A549 (cell line): ENCODE measurements around the gene UBC. TPM values are rescaled to one million over a fixed set of nuclear protein-coding genes. Genes with fewer than 3 reads are reported as not detected.

ENCODE experiments used
- ATAC-seq, 2 experiments: fragments of 200-7000 bp in 1 of 2; fragments of >200 bp in 1 of 2; cut with Nextera tagmentation in 1 of 2; cut with Tn5 transposase in 1 of 2; 3 replicates each; pipeline versions ENCODE4 v1.8.0 to v1.9.1; 2018 to 2020; ENCODE audit warnings: mild to moderate bottlenecking in 1 of 2, moderate library complexity in 1 of 2
- CTCF ChIA-PET: fragments of 300-600 bp; sonication (Branson Sonifier 250); formaldehyde crosslinking; extraction: SDS; loops from one replicate; lab custom pipeline; 2021; ENCODE audit warnings: antibody characterized with exemption, inconsistent platforms; lab: Yijun Ruan, JAX
- POLR2A ChIA-PET: fragments of 350-600 bp; formaldehyde crosslinking; extraction: SDS; loops from one replicate; lab custom pipeline; 2021; ENCODE audit warnings: antibody characterized with exemption, inconsistent platforms; lab: Yijun Ruan, JAX
- DNase-seq, 2 experiments: peaks; one replicate each; pipeline versions ENCODE4 v3.0.0 to v3.0.0-alpha.2; 2011 to 2016; ENCODE audit warnings: low read depth in 1 of 2, low spot score in 1 of 2
- FAIRE-seq: peaks from 2 replicates; lab custom pipeline; 2011; peaks lifted over from hg19 to GRCh38; lab: Jason Lieb, UNC
- H3K27ac ChIP-seq, 2 experiments: fragments of >200 bp; sonication (Bioruptor Twin); formaldehyde crosslinking; 3 replicates each; pipeline ENCODE4 v1.5.1; 2016 to 2017
- H3K4me1 ChIP-seq: fragments of >200 bp; sonication (Bioruptor Twin); formaldehyde crosslinking; 3 replicates; pipeline ENCODE4 v1.6.1; 2016
- H3K4me2 ChIP-seq: fragments of >200 bp; sonication (Bioruptor Twin); formaldehyde crosslinking; 3 replicates; pipeline ENCODE4 v1.6.1; 2016
- H3K4me3 ChIP-seq: fragments of >200 bp; sonication (Bioruptor Twin); formaldehyde crosslinking; 3 replicates; pipeline ENCODE4 v1.5.1; 2016
- H3K9me3 ChIP-seq: fragments of >200 bp; sonication (Bioruptor Twin); formaldehyde crosslinking; 3 replicates; pipeline ENCODE4 v1.6.1; 2016
- CBX2 ChIP-seq: fragments of 200-600 bp; sonication (generic); IDR thresholded peaks from 2 replicates; pipeline ENCODE4 v1.6.1; 2016; ENCODE audit warnings: low read depth, mild to moderate bottlenecking, borderline replicate concordance
- CEBPB ChIP-seq, 2 experiments: fragments of >200 bp in 1 of 2; sonication (Bioruptor Twin) in 1 of 2; formaldehyde crosslinking in 1 of 2; IDR thresholded peaks; 2 replicates each; pipeline ENCODE4 v1.6.1; 2012 to 2016
- CHD2 ChIP-seq: fragments of 150-350 bp; IDR thresholded peaks from 2 replicates; pipeline ENCODE4 v1.6.1; 2014; ENCODE audit warnings: low read length; ENCODE audit not compliant: partially characterized antibody
- CHD4 ChIP-seq: fragments of 200-600 bp; sonication (generic); IDR thresholded peaks from 2 replicates; pipeline ENCODE4 v1.6.1; 2016; ENCODE audit warnings: antibody characterized with exemption, mild to moderate bottlenecking, borderline replicate concordance
- EHF ChIP-seq: fragments of 250-450 bp; sonication (Bioruptor Pico); IDR thresholded peaks from 2 replicates; pipeline ENCODE4 v1.5.0; 2020; ENCODE audit warnings: mild to moderate bottlenecking
- EP300 ChIP-seq, 2 experiments: fragments of >200 bp; sonication (Bioruptor Twin); formaldehyde crosslinking; IDR thresholded peaks; 2 replicates in 1 of 2; 3 replicates in 1 of 2; pipeline ENCODE4 v1.6.1; 2016 to 2017
- ESRRA ChIP-seq: fragments of 150-350 bp; IDR thresholded peaks from 2 replicates; pipeline ENCODE4 v1.6.1; 2014; ENCODE audit warnings: mild to moderate bottlenecking, low read length, borderline replicate concordance
- FOXS1 ChIP-seq: fragments of 250-450 bp; sonication (Bioruptor Pico); IDR thresholded peaks from 2 replicates; pipeline ENCODE4 v1.5.0; 2020; ENCODE audit warnings: mild to moderate bottlenecking, moderate library complexity
- GATA3 ChIP-seq: IDR thresholded peaks from 2 replicates; pipeline ENCODE4 v1.6.1; 2012; ENCODE audit warnings: borderline replicate concordance
- HOXA7 ChIP-seq: fragments of 250-450 bp; sonication (Bioruptor Pico); IDR thresholded peaks from 2 replicates; pipeline ENCODE4 v1.5.0; 2020; ENCODE audit warnings: mild to moderate bottlenecking, moderate library complexity
- HOXB13 ChIP-seq: fragments of 250-450 bp; sonication (Bioruptor Pico); IDR thresholded peaks from 2 replicates; pipeline ENCODE4 v1.5.0; 2020; ENCODE audit warnings: low read depth, mild to moderate bottlenecking, moderate library complexity
- HOXB5 ChIP-seq: fragments of 250-450 bp; sonication (Bioruptor Pico); IDR thresholded peaks from 2 replicates; pipeline ENCODE4 v1.5.0; 2020; ENCODE audit warnings: mild to moderate bottlenecking, moderate library complexity
- JUN ChIP-seq, 2 experiments: fragments of >200 bp; sonication (Bioruptor Twin); formaldehyde crosslinking; IDR thresholded peaks; 2 replicates in 1 of 2; 3 replicates in 1 of 2; pipeline ENCODE4 v1.6.1; 2016 to 2017
- JUNB ChIP-seq: fragments of >200 bp; sonication (Bioruptor Twin); formaldehyde crosslinking; IDR thresholded peaks from 2 replicates; pipeline ENCODE4 v1.6.1; 2016
- KDM1A ChIP-seq: fragments of 200-600 bp; sonication (generic); IDR thresholded peaks from 2 replicates; pipeline ENCODE4 v1.6.1; 2016; ENCODE audit warnings: low read depth, mild to moderate bottlenecking
- MAZ ChIP-seq: fragments of 150-350 bp; IDR thresholded peaks from 2 replicates; pipeline ENCODE4 v1.6.1; 2014; ENCODE audit warnings: antibody characterized with exemption, low read depth, low read length, borderline replicate concordance
- NPAS2 ChIP-seq: fragments of 250-450 bp; sonication (Bioruptor Pico); IDR thresholded peaks from 2 replicates; pipeline ENCODE4 v1.8.0; 2022; ENCODE audit warnings: mild to moderate bottlenecking, moderate library complexity, borderline replicate concordance
- NR3C1 ChIP-seq: fragments of >200 bp; sonication (Bioruptor Twin); formaldehyde crosslinking; IDR thresholded peaks from 3 replicates; pipeline ENCODE4 v1.6.1; 2017
- RAD21 ChIP-seq, 2 experiments: fragments of >200 bp in 1 of 2; sonication (Bioruptor Twin) in 1 of 2; formaldehyde crosslinking in 1 of 2; IDR thresholded peaks in 1 of 2; conservative IDR thresholded peaks in 1 of 2; 2 replicates in 1 of 2; 3 replicates in 1 of 2; pipeline ENCODE4 v1.6.1; 2012 to 2018; ENCODE audit warnings: inconsistent platforms in 1 of 2
- RFX5 ChIP-seq: fragments of 450-650 bp; IDR thresholded peaks from 2 replicates; pipeline ENCODE4 v1.7.1; 2014; ENCODE audit warnings: antibody characterized with exemption, mild to moderate bottlenecking, moderate library complexity
- RNF2 ChIP-seq: fragments of 200-600 bp; sonication (generic); IDR thresholded peaks from 2 replicates; pipeline ENCODE4 v1.6.1; 2016; ENCODE audit warnings: low read depth, mild to moderate bottlenecking, antibody characterized with exemption, moderate library complexity, borderline replicate concordance
- SREBF2 ChIP-seq: fragments of 450-650 bp; IDR thresholded peaks from 2 replicates; pipeline ENCODE4 v1.6.1; 2014; ENCODE audit warnings: mild to moderate bottlenecking, moderate library complexity
- ZC3H11A ChIP-seq: fragments of 450-650 bp; IDR thresholded peaks from 2 replicates; pipeline ENCODE4 v1.6.1; 2014; ENCODE audit warnings: antibody characterized with exemption, mild to moderate bottlenecking
- ZNF302 ChIP-seq: fragments of 250-450 bp; sonication (Bioruptor Pico); IDR thresholded peaks from 2 replicates; pipeline ENCODE4 v1.9.0; 2021; ENCODE audit warnings: inconsistent platforms, mild to moderate bottlenecking, moderate library complexity
- WGBS: methylation state at CpG from one replicate; pipeline ENCODE4 v1.1.6; 2017; ENCODE audit errors: missing lambda C conversion rate; 5-methylcytosine and 5-hydroxymethylcytosine counted together
- polyA plus RNA-seq, 4 experiments: library from polyadenylated mRNA; depleted of rRNA in 3 of 4; stranded (reverse); fragments of >200 nt; fragmentation: RNase III in 1 of 4; extraction: RNeasy Plus Mini Kit Qiagen cat#74134 plus additional on column Dnase treatment in 1 of 4; gene quantifications; 2 replicates in 3 of 4; 3 replicates in 1 of 4; pipeline ENCODE4 v1.2.3, GENCODE V29; 2011 to 2017
- TF ChIP-seq, protein P1 (sequence below): fragments of >200 bp; sonication (Bioruptor Twin); formaldehyde crosslinking; IDR thresholded peaks from 3 replicates; pipeline ENCODE4 v1.6.1; 2016
- TF ChIP-seq, protein P2 (sequence below): fragments of 250-450 bp; sonication (Bioruptor Pico); IDR thresholded peaks from 2 replicates; pipeline ENCODE4 v1.5.0; 2021; ENCODE audit warnings: mild to moderate bottlenecking, moderate library complexity, borderline replicate concordance
- TF ChIP-seq, protein P3 (sequence below): fragments of 150-350 bp; IDR thresholded peaks from 2 replicates; pipeline ENCODE4 v1.6.1; 2014; ENCODE audit warnings: low read depth, mild to moderate bottlenecking, low read length
- TF ChIP-seq, protein P4 (sequence below): fragments of 250-450 bp; sonication (Bioruptor Pico); IDR thresholded peaks from 2 replicates; pipeline ENCODE4 v1.5.0; 2020; ENCODE audit warnings: low read depth, mild to moderate bottlenecking, moderate library complexity
- TF ChIP-seq, protein P5 (sequence below): IDR thresholded peaks from 2 replicates; pipeline ENCODE4 v1.6.1; 2012; ENCODE audit warnings: low read depth, borderline replicate concordance
- TF ChIP-seq, protein P6 (sequence below): IDR thresholded peaks from 2 replicates; pipeline ENCODE4 v1.6.1; 2012
- TF ChIP-seq, protein P7 (sequence below): IDR thresholded peaks from 2 replicates; pipeline ENCODE4 v1.6.1; 2012

The UBC gene
- polyA plus RNA-seq, 2 of the 4 experiments (the other 2 are of a cell fraction), result 993 to 2,000 TPM

DNA sequence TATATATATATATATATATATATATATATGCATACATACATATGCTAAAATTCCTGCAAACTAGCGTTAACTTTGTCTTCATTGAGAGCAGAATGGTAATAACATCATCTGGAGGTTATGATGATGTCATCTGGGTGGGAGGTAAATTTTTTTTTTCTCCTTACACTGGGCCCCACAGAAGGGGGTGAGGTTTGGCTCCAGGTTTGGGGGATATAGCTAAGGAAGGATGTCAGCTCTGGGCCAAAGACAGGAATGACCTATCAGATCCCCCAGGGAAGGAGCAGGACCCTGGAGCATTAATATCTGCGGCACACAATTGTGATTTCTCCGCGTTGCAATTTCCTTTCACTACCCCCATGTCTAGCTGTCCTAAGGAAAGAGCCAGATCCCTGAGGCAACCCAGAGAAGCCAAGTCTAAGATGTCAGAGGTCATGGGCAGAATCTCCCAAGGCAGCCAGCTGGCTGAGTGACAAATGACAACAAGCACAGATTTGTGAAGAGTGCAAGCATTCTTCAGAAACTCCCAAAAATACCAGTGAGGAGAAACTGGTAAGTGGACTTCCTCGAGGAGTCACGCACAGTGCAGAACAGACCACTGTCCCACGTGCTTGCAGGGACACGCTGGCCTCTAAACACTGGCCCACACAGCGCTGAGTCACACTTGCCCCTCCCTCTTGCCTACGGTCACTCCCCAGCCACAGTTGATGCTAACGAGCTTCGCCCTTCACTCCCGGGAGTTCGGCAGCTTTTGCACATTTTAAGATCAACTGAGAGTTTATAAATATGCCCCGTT lies 9.9 kb downstream of the UBC start:
- DNase-seq (peak; percentile 89 to 94), ATAC-seq (peak; percentile 78 to 87), FAIRE-seq (peak; percentile 77)
- POLR2A ChIA-PET, result interaction anchor here (0.6 to 3.4 kb wide), 8 partner anchors 10 to 131 kb away, joined by 3 to 12 read pairs (median 6); partner anchors contain the start of gene UBC
- WGBS, result 7% methylated on average over 15 of the region's 15 CpGs
- CTCF ChIA-PET, result interaction anchor here (1.4 to 12.9 kb wide), 6 partner anchors 8 to 868 kb away, joined by 3 to 243 read pairs (median 12); no protein-coding TSS in a partner anchor
- Histone ChIP-seq H3K27ac (peak overlapping the region; percentile 85), H3K4me2 (peak overlapping the region; percentile 73), H3K4me3 (no peak overlapping the region), H3K9me3 (no peaks in the 10 kb centered on the region), H3K4me1 (peaks cover 78% of the 10 kb centered on the region)
- no peak for TF ChIP-seq RNF2
- TF ChIP-seq, protein P1, sequence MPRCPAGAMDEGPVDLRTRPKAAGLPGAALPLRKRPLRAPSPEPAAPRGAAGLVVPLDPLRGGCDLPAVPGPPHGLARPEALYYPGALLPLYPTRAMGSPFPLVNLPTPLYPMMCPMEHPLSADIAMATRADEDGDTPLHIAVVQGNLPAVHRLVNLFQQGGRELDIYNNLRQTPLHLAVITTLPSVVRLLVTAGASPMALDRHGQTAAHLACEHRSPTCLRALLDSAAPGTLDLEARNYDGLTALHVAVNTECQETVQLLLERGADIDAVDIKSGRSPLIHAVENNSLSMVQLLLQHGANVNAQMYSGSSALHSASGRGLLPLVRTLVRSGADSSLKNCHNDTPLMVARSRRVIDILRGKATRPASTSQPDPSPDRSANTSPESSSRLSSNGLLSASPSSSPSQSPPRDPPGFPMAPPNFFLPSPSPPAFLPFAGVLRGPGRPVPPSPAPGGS, result 0 out of 3 replicates have a peak, but pooled peaks have one; percentile 19
- TF ChIP-seq GATA3, result peak; percentile 38; the same call in 1 of the 2 replicates
- peak; percentile 49; the same call in 1 of the 2 replicates for TF ChIP-seq HOXB5 (CRISPR knock-in tag)
- TF ChIP-seq NR3C1, result no peak
- TF ChIP-seq CEBPB (IDR thresholded peaks at IDR 0.05), result no peak
- no peak for TF ChIP-seq ZC3H11A
- TF ChIP-seq, protein P2, sequence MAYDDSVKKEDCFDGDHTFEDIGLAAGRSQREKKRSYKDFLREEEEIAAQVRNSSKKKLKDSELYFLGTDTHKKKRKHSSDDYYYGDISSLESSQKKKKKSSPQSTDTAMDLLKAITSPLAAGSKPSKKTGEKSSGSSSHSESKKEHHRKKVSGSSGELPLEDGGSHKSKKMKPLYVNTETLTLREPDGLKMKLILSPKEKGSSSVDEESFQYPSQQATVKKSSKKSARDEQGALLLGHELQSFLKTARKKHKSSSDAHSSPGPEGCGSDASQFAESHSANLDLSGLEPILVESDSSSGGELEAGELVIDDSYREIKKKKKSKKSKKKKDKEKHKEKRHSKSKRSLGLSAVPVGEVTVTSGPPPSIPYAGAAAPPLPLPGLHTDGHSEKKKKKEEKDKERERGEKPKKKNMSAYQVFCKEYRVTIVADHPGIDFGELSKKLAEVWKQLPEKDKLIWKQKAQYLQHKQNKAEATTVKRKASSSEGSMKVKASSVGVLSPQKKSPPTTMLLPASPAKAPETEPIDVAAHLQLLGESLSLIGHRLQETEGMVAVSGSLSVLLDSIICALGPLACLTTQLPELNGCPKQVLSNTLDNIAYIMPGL (CRISPR knock-in tag), result no peak
- no peak for TF ChIP-seq CHD2
- no peak for TF ChIP-seq NPAS2 (CRISPR knock-in tag)
- no peak for TF ChIP-seq RAD21 (conservative IDR thresholded peaks at IDR 0.05 in 1 of 2, IDR thresholded peaks at IDR 0.05 in 1 of 2)
- TF ChIP-seq, protein P3, sequence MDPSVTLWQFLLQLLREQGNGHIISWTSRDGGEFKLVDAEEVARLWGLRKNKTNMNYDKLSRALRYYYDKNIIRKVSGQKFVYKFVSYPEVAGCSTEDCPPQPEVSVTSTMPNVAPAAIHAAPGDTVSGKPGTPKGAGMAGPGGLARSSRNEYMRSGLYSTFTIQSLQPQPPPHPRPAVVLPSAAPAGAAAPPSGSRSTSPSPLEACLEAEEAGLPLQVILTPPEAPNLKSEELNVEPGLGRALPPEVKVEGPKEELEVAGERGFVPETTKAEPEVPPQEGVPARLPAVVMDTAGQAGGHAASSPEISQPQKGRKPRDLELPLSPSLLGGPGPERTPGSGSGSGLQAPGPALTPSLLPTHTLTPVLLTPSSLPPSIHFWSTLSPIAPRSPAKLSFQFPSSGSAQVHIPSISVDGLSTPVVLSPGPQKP, result no peak
- no peak for TF ChIP-seq MAZ
- TF ChIP-seq, protein P4, sequence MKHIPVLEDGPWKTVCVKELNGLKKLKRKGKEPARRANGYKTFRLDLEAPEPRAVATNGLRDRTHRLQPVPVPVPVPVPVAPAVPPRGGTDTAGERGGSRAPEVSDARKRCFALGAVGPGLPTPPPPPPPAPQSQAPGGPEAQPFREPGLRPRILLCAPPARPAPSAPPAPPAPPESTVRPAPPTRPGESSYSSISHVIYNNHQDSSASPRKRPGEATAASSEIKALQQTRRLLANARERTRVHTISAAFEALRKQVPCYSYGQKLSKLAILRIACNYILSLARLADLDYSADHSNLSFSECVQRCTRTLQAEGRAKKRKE (CRISPR knock-in tag), result peak; percentile 14; the same call in 1 of the 2 replicates
- peak; percentile 83; the same call in 1 of the 2 replicates for TF ChIP-seq HOXB13 (CRISPR knock-in tag)
- TF ChIP-seq KDM1A, result no peak
- no peak for TF ChIP-seq CBX2
- TF ChIP-seq, protein P5, sequence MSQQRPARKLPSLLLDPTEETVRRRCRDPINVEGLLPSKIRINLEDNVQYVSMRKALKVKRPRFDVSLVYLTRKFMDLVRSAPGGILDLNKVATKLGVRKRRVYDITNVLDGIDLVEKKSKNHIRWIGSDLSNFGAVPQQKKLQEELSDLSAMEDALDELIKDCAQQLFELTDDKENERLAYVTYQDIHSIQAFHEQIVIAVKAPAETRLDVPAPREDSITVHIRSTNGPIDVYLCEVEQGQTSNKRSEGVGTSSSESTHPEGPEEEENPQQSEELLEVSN, result peak; percentile 94
- no peak for TF ChIP-seq HOXA7 (CRISPR knock-in tag)
- peak; percentile 55; the same call in 1 of the 2 replicates for TF ChIP-seq JUNB
- TF ChIP-seq, protein P6, sequence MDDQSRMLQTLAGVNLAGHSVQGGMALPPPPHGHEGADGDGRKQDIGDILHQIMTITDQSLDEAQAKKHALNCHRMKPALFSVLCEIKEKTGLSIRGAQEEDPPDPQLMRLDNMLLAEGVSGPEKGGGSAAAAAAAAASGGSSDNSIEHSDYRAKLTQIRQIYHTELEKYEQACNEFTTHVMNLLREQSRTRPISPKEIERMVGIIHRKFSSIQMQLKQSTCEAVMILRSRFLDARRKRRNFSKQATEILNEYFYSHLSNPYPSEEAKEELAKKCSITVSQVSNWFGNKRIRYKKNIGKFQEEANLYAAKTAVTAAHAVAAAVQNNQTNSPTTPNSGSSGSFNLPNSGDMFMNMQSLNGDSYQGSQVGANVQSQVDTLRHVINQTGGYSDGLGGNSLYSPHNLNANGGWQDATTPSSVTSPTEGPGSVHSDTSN, result no peak
- peak; percentile 35 to 72; a peak in 2 of 5 replicates for TF ChIP-seq JUN (IDR thresholded peaks at IDR 0.05)
- TF ChIP-seq RFX5, result no peak
- TF ChIP-seq SREBF2, result no peak
- no peak for TF ChIP-seq ESRRA
- peak; percentile 40 to 57; a peak in 2 of 5 replicates for TF ChIP-seq EP300 (IDR thresholded peaks at IDR 0.05)
- TF ChIP-seq, protein P7, sequence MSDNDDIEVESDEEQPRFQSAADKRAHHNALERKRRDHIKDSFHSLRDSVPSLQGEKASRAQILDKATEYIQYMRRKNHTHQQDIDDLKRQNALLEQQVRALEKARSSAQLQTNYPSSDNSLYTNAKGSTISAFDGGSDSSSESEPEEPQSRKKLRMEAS, result peak; percentile 100
- peak; percentile 78 for TF ChIP-seq ZNF302 (CRISPR knock-in tag)
- TF ChIP-seq FOXS1 (CRISPR knock-in tag), result peak; percentile 63; the same call in 1 of the 2 replicates
- TF ChIP-seq CHD4, result no peak
- peak; percentile 82; the same call in 1 of the 2 replicates for TF ChIP-seq EHF (CRISPR knock-in tag)
